K562 (cell line): ENCODE measurements around the gene FANK1. TPM values are rescaled to one million over a fixed set of nuclear protein-coding genes. Genes with fewer than 3 reads are reported as not detected.

Experiments
- ATAC-seq: fragments of 200-7000 bp; cut with Tn5 transposase; 3 replicates; pipeline ENCODE4 v1.9.1; 2020; ENCODE audit warnings: moderate library complexity
- BruUV-seq: library from RNA; stranded (reverse); fragments of 400-500 nt; replicated peaks from 2 replicates; lab custom pipeline; 2021; lab: Mats Ljungman, UMichigan
- CTCF ChIA-PET: fragments of 300-600 bp; formaldehyde crosslinking; extraction: SDS; loops from one replicate; lab custom pipeline; 2021; ENCODE audit warnings: low intra/inter-chr PET ratio; lab: Yijun Ruan, JAX
- POLR2A ChIA-PET: fragments of 300-600, 350-650 bp; sonication (Branson Sonifier 250); formaldehyde crosslinking; extraction: SDS; loops from one replicate; lab custom pipeline; 2021; ENCODE audit warnings: antibody characterized with exemption, inconsistent platforms; lab: Yijun Ruan, JAX
- DNase-seq, 4 experiments: peaks; one replicate each; pipeline versions ENCODE4 v3.0.0 to v3.0.0-alpha.2; 2011 to 2018; ENCODE audit warnings: low spot score in 3 of 4, mixed read lengths in 3 of 4; ENCODE audit errors: extremely low read depth in 1 of 4
- FAIRE-seq: peaks from 2 replicates; lab custom pipeline; 2011; peaks lifted over from hg19 to GRCh38; lab: Jason Lieb, UNC
- H2AFZ ChIP-seq: 2 replicates; pipeline ENCODE4 v1.6.0; 2011; ENCODE audit warnings: low read depth, low read length, control low read depth, inconsistent platforms
- H3K27ac ChIP-seq: fragments of 200-600 bp; 3 replicates; pipeline ENCODE4 v1.8.0; 2011; ENCODE audit warnings: low read depth, mild to moderate bottlenecking, control low read depth, inconsistent platforms, low read length, moderate library complexity, mixed read lengths; ENCODE audit errors: extremely low read depth
- H3K27me3 ChIP-seq, 2 experiments: fragments of 300-600 bp in 1 of 2; 2 replicates in 1 of 2; 3 replicates in 1 of 2; pipeline versions ENCODE4 v1.6.0 to v1.8.0; 2011; ENCODE audit warnings: inconsistent platforms in 2 of 2, low read length in 2 of 2, mild to moderate bottlenecking in 1 of 2, mixed read lengths in 1 of 2, moderate library complexity in 1 of 2; ENCODE audit not compliant: control insufficient read depth in 2 of 2, insufficient read depth in 2 of 2
- H3K36me3 ChIP-seq: fragments of 300-600 bp; 3 replicates; pipeline ENCODE4 v1.8.0; 2011; ENCODE audit warnings: mild to moderate bottlenecking, low read length, inconsistent platforms; ENCODE audit not compliant: control insufficient read depth, insufficient read depth
- H3K4me1 ChIP-seq, 2 experiments: fragments of 200-600 bp in 1 of 2; replicated peaks in 1 of 2; 2 replicates in 1 of 2; 3 replicates in 1 of 2; pipeline versions ENCODE4 v1.5.1 to v1.8.0; 2011; ENCODE audit warnings: inconsistent platforms in 2 of 2, low read length in 2 of 2, mild to moderate bottlenecking in 1 of 2, mixed read lengths in 1 of 2, moderate library complexity in 1 of 2; ENCODE audit not compliant: control insufficient read depth in 2 of 2, insufficient read depth in 2 of 2
- H3K4me2 ChIP-seq: 2 replicates; pipeline ENCODE4 v1.6.1; 2011; ENCODE audit warnings: low read length, control low read depth, inconsistent platforms, mixed read lengths; ENCODE audit not compliant: insufficient read depth
- H3K4me3 ChIP-seq: fragments of 200-600 bp; sonication (generic), shearing (Covaris generic); 2 replicates; pipeline ENCODE4 v1.5.1; 2016; ENCODE audit warnings: control low read depth, inconsistent platforms
- H3K79me2 ChIP-seq: fragments of 200-600 bp; 3 replicates; pipeline ENCODE4 v1.8.0; 2011; ENCODE audit warnings: low read length, inconsistent platforms; ENCODE audit not compliant: control insufficient read depth, insufficient read depth
- H3K9ac ChIP-seq, 2 experiments: 2 replicates each; pipeline versions ENCODE4 v1.6.0 to v1.6.1; 2011; ENCODE audit warnings: low read depth in 2 of 2, low read length in 2 of 2, control low read depth in 1 of 2, inconsistent platforms in 1 of 2, mild to moderate bottlenecking in 1 of 2, mixed read lengths in 1 of 2; ENCODE audit not compliant: insufficient read depth in 1 of 2
- H3K9me1 ChIP-seq: one replicate; pipeline ENCODE4 v1.6.0; 2011; ENCODE audit warnings: inconsistent platforms, mild to moderate bottlenecking, low read length, moderate library complexity; ENCODE audit not compliant: control insufficient read depth, insufficient read depth
- H3K9me3 ChIP-seq: replicated peaks from 2 replicates; pipeline ENCODE4 v1.5.1; 2011; ENCODE audit warnings: low read depth, low read length, inconsistent platforms; ENCODE audit not compliant: control insufficient read depth, insufficient read depth
- H4K20me1 ChIP-seq: replicated peaks from 2 replicates; pipeline ENCODE4 v1.6.1; 2011; ENCODE audit warnings: low read length, inconsistent platforms, mixed read lengths; ENCODE audit not compliant: control insufficient read depth, insufficient read depth
- BHLHE40 ChIP-seq: IDR thresholded peaks from 2 replicates; pipeline ENCODE4 v1.6.1; 2011; ENCODE audit warnings: low read length, improper control_type of control experiment
- BMI1 ChIP-seq: fragments of 150-350 bp; IDR thresholded peaks from 2 replicates; pipeline ENCODE4 v1.6.1; 2014; ENCODE audit warnings: low read length
- E2F4 ChIP-seq: sonication (generic); formaldehyde crosslinking; IDR thresholded peaks from 2 replicates; pipeline ENCODE4 v1.8.0; 2022; ENCODE audit warnings: mild to moderate bottlenecking, low read depth, missing genetic modification reagents
- EHMT2 ChIP-seq: fragments of 450-650 bp; IDR thresholded peaks from 2 replicates; pipeline ENCODE4 v1.6.1; 2018; ENCODE audit warnings: antibody characterized with exemption
- ELF1 ChIP-seq: fragments of 200-800 bp; sonication (Bioruptor generic); IDR thresholded peaks from 2 replicates; pipeline ENCODE4 v1.6.1; 2016; ENCODE audit warnings: missing genetic modification characterization, missing compliant biosample characterization
- EP400 ChIP-seq: fragments of 450-650 bp; IDR thresholded peaks from 2 replicates; pipeline ENCODE4 v1.6.1; 2017; ENCODE audit warnings: antibody characterized with exemption, mild to moderate bottlenecking, moderate library complexity
- FOXJ2 ChIP-seq: fragments of 200-800 bp; sonication (Bioruptor generic); IDR thresholded peaks from 2 replicates; pipeline ENCODE4 v1.6.1; 2016; ENCODE audit warnings: missing genetic modification characterization, missing compliant biosample characterization
- GABPA ChIP-seq: fragments of 200-800 bp; sonication (Bioruptor generic); conservative IDR thresholded peaks from 2 replicates; pipeline ENCODE4 v1.6.1; 2016; ENCODE audit warnings: low read depth, missing genetic modification characterization, missing compliant biosample characterization
- NRF1 ChIP-seq, 2 experiments: fragments of 450-650 bp; IDR thresholded peaks in 1 of 2; conservative IDR thresholded peaks in 1 of 2; 2 replicates each; pipeline ENCODE4 v1.6.1; 2014; ENCODE audit warnings: mild to moderate bottlenecking in 2 of 2
- PKNOX1 ChIP-seq: fragments of 450-650 bp; IDR thresholded peaks from 2 replicates; pipeline ENCODE4 v1.6.1; 2016
- RFX1 ChIP-seq: fragments of 450-650 bp; IDR thresholded peaks from 2 replicates; pipeline ENCODE4 v1.6.1; 2016; ENCODE audit warnings: mild to moderate bottlenecking, moderate library complexity
- ZNF12 ChIP-seq: sonication (generic); formaldehyde crosslinking; IDR thresholded peaks from 2 replicates; pipeline ENCODE4 v1.4.0; 2020; ENCODE audit warnings: mild to moderate bottlenecking, missing genetic modification reagents
- WGBS: fragments of 100-300 bp; shearing (Covaris generic); methylation state at CpG from one replicate; pipeline ENCODE4 v1.1.6; 2016; ENCODE audit warnings: low coverage, mixed read lengths; ENCODE audit not compliant: insufficient coverage; ENCODE audit errors: missing lambda C conversion rate; 5-methylcytosine and 5-hydroxymethylcytosine counted together
- in situ Hi-C: fragments of 300-500 bp; cut with MboI; formaldehyde crosslinking; loops from 4 replicates; pipeline ENCODE4 v1.15.0; 2018; ENCODE audit warnings: inconsistent platforms, mixed read lengths
- intact Hi-C: fragments of 100-400 bp; cut with micrococcal nuclease; formaldehyde crosslinking; loops from 2 replicates; pipeline ENCODE4 v1.14.2; 2022
- polyA plus RNA-seq, 8 experiments: library from polyadenylated mRNA; depleted of rRNA in 4 of 8; stranded (reverse) in 5 of 8; unstranded in 3 of 8; fragments of >200 nt; fragmentation: Nextera tagmentation in 2 of 8; fragmentation: Illumina TruSeq in 1 of 8; extraction: Ambion mirVana in 2 of 8; extraction: Trizol in 1 of 8; gene quantifications; 2 replicates each; pipeline versions ENCODE4 v1.2.1 to v1.2.3, GENCODE V29; 2011 to 2014; ENCODE audit warnings: inconsistent platforms in 1 of 8, missing spikeins in 1 of 8
- total RNA-seq, 7 experiments: library from RNA; depleted of rRNA in 6 of 7; stranded (reverse); fragments of >200 nt in 6 of 7; fragmentation: Illumina TruSeq in 2 of 7; extraction: Trizol in 2 of 7; gene quantifications; 2 replicates each; pipeline versions ENCODE4 v1.2.1 to v1.2.3, GENCODE V29; 2011 to 2021; ENCODE audit warnings: low replicate concordance in 1 of 7

Gene FANK1
- total and polyA plus RNA-seq, 9 of the 15 experiments (the other 6 are each of a cell fraction or from before 2014, with no cell fraction given): 0.11 to 2.3 (median 0.51) TPM; not detected in 1

GRCh38 chr10:126041804-126042231 lies 145.5 kb downstream of the FANK1 start:
- Histone ChIP-seq H3K9ac (no peak overlapping the region), H3K9me3 (no peaks in the 10 kb centered on the region), H3K4me1 (no peaks in the 10 kb centered on the region), H3K4me3 (no peak overlapping the region), H3K27ac (no peak overlapping the region), H3K27me3 (peaks cover 3 to 33% of the 10 kb centered on the region in 2 experiments; a peak in 2 of 5 replicates), H3K4me2 (no peak overlapping the region), H3K9me1 (no peaks in the 10 kb centered on the region), H3K79me2 (no peaks in the 10 kb centered on the region), H4K20me1 (no peaks in the 10 kb centered on the region), H3K36me3 (no peaks in the 10 kb centered on the region), H2AFZ (no peak overlapping the region)
- no peak for FAIRE-seq
- intact Hi-C loops (no loop called here), in situ Hi-C loops (no loop called here)
- ChIA-PET POLR2A (interaction anchor here (0.6 kb wide), 1 partner anchor 1497 kb away, joined by 3 read pairs; no protein-coding TSS in a partner anchor), CTCF (no interaction called here)
- no peak; the same call in 2 of the 3 replicates for ATAC-seq
- DNase-seq: no peak
- whole genome bisulfite sequencing: 0% methylated on average over 3 of the region's 12 CpGs
- BruUV-seq: no TSS peak
- TF ChIP-seq ZNF12 (CRISPR knock-in tag) (no peak), ELF1 (tag) (peak; percentile 64; the same call in 1 of the 2 replicates), E2F4 (CRISPR knock-in tag) (no peak), BMI1 (no peak), NRF1 (conservative IDR thresholded peaks at IDR 0.05 in 1 of 2, IDR thresholded peaks at IDR 0.05 in 1 of 2) (peak; percentile 15 to 48; a peak in 2 of 4 replicates), EP400 (no peak), FOXJ2 (tag) (peak; percentile 53; the same call in 1 of the 2 replicates), BHLHE40 (peak; percentile 77), RFX1 (peak; percentile 84), GABPA (tag) (peak; percentile 23; the same call in 1 of the 2 replicates), EHMT2 (no peak), PKNOX1 (0 out of 2 replicates have a peak, but pooled peaks have one; percentile 16)
